Gastrocnemius medialis (tissue), 4 donors: Measurements from ENCODE around the gene TXNL4A. TPM values are rescaled to one million over a fixed set of nuclear protein-coding genes. Genes with fewer than 3 reads are reported as not detected.

Source experiments
- ATAC-seq, 2 donors: fragments of 150-250 bp; one replicate each; pipeline ENCODE4 v1.9.1; 2016
- DNase-seq, 2 donors: peaks; one replicate each; pipeline ENCODE4 v3.0.0-alpha.2; 2019
- H3K27ac ChIP-seq, 4 donors: fragments of 200-600 bp; sonication (generic); 1 replicate in 1 of 4; 2 replicates in 3 of 4; pipeline ENCODE4 v1.5.1; 2016 to 2018; ENCODE audit warnings: mild to moderate bottlenecking in 2 of 4, moderate library complexity in 1 of 4
- H3K27me3 ChIP-seq, 3 donors: fragments of 200-600 bp; sonication (generic) in 2 of 3; 1 replicate in 1 of 3; 2 replicates in 2 of 3; pipeline versions ENCODE4 v1.5.1 to v1.6.0; 2016 to 2019; ENCODE audit warnings: mild to moderate bottlenecking in 1 of 3, moderate library complexity in 1 of 3
- H3K36me3 ChIP-seq, 2 donors: fragments of 200-600 bp; sonication (generic) in 1 of 2; one replicate each; pipeline ENCODE4 v1.5.1; 2017 to 2018
- H3K4me1 ChIP-seq, 2 donors: fragments of 200-600 bp; sonication (generic) in 1 of 2; one replicate each; pipeline ENCODE4 v1.5.1; 2016 to 2017; ENCODE audit warnings: mild to moderate bottlenecking in 2 of 2
- H3K4me3 ChIP-seq, 4 donors: fragments of 200-600 bp; sonication (generic) in 3 of 4; 1 replicate in 1 of 4; 2 replicates in 3 of 4; pipeline ENCODE4 v1.5.1; 2016 to 2019; ENCODE audit warnings: mild to moderate bottlenecking in 2 of 4
- H3K9me3 ChIP-seq, 3 donors: fragments of 200-600 bp; sonication (generic) in 2 of 3; 1 replicate in 1 of 3; 2 replicates in 2 of 3; pipeline ENCODE4 v1.5.1; 2016 to 2019
- CTCF ChIP-seq, 5 experiments: fragments of 450-650 bp in 3 of 5; fragments of 200-600 bp in 2 of 5; sonication (generic) in 2 of 5; IDR thresholded peaks in 4 of 5; conservative IDR thresholded peaks in 1 of 5; 1 replicate in 4 of 5; 2 replicates in 1 of 5; pipeline ENCODE4 v1.5.1; 2016 to 2019; ENCODE audit warnings: antibody characterized with exemption in 5 of 5, mild to moderate bottlenecking in 3 of 5, moderate library complexity in 3 of 5
- POLR2A ChIP-seq, 2 donors: fragments of 450-650 bp; IDR thresholded peaks; one replicate each; pipeline ENCODE4 v1.6.1; 2017; ENCODE audit warnings: antibody characterized with exemption in 2 of 2, mild to moderate bottlenecking in 2 of 2, moderate library complexity in 2 of 2
- in situ Hi-C, 4 donors: fragments of 200-750 bp; cut with MboI; loops; one replicate each; pipeline versions ENCODE4 v1.15.0 to v1.8.0; 2017; ENCODE audit warnings: low sequenced_read_pairs in 4 of 4
- intact Hi-C: fragments of 100-400 bp; cut with DNase I; formaldehyde crosslinking; loops from one replicate; pipeline ENCODE4 v1.15.1; 2023; ENCODE audit warnings: low total_unique reads
- total RNA-seq, 4 donors: library from RNA; depleted of rRNA; stranded (reverse); fragments of >200 nt; gene quantifications; one replicate each; pipeline versions ENCODE4 v1.1.0 to v1.2.3, GENCODE V29; 2016

TXNL4A gene
- total RNA-seq, 4 donors from 2014 or later, result 39.9 to 105 (median 66.4) TPM

DNA sequence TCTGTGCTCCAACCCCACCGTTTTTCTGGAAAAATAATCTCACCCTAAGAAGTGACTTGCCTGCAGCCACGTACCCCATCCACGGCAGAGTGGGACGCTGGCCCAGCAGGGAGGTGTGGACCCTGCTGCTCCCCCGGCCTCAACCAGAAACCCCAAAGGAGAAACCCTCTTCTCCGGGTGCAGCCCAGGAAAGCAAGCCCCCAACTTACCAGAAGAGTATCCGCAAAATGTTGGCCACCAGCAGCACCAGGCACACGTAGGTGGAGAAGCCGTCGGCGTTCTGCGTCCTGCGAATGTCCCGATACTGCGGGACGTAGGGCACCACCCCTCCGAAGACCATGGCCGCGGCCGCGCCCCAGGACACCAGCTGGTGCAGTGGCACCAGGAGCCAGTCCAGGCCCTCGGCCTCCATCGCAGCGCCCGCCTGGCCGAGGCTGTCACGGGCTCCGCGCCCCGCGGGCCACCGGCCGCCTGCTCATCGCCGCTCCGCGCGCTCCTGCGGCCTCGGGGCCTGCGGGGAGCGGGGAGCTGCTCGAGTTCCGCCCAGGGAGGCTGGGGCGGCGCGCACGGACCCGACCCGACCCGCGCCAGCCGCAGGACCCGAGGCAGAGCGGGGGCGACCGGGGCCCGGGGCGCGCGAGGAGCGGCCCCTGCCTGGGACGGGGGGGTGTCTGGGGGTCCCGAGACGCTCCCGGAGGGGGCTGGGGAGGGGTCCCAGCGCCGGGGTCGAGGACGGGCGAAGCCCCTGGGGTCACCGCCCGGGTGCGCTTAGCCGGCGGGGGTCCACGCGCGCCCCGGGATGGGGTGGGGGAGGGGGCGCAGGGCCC is 37.6 kb downstream of the TXNL4A start:
- no peak for TF ChIP-seq CTCF (IDR thresholded peaks at IDR 0.05 in 4 of 5, conservative IDR thresholded peaks at IDR 0.05 in 1 of 5)
- Histone ChIP-seq H3K4me1 (peaks cover 38 to 52% of the 10 kb centered on the region in 2 donors), H3K27me3 (no peaks in the 10 kb centered on the region), H3K4me3 (peak overlapping the region; percentile 75 to 97 (median 92)), H3K9me3 (no peaks in the 10 kb centered on the region), H3K27ac (peak overlapping the region; percentile 88 to 96 (median 92)), H3K36me3 (peaks cover 0 to 10% of the 10 kb centered on the region in 2 donors)
- DNase-seq, result no peak
- ATAC-seq, result peak; percentile 10 to 30
- in situ Hi-C loops, result no loop called here
- intact Hi-C loops, result loop anchor here (1.0 to 10.0 kb wide), 3 partner anchors 38 to 546 kb away; partner anchors contain the start of genes RBFA and TXNL4A

- Histone ChIP-seq H3K27me3 (no peaks in the 10 kb centered on the region), H3K4me1 (peaks cover 47 to 61% of the 10 kb centered on the region in 2 donors), H3K27ac (peak overlapping the region; percentile 88 to 96 (median 92)), H3K36me3 (peaks cover 0 to 10% of the 10 kb centered on the region in 2 donors), H3K4me3 (peak overlapping the region; percentile 75 to 97 (median 92)), H3K9me3 (no peaks in the 10 kb centered on the region)
- DNase-seq (no peak), ATAC-seq (no peak)
- TF ChIP-seq POLR2A (IDR thresholded peaks at IDR 0.05), result no peak
- TF ChIP-seq CTCF (IDR thresholded peaks at IDR 0.05 in 4 of 5, conservative IDR thresholded peaks at IDR 0.05 in 1 of 5), result no peak
- intact Hi-C loops, result loop anchor here (5.0 to 10.0 kb wide), 2 partner anchors 38 to 545 kb away; no protein-coding TSS in a partner anchor
- in situ Hi-C loops, result no loop called here
Observed at GRCh38 chr18:79949697-79950487, 38.5 kb downstream of the TXNL4A start.

DNA sequence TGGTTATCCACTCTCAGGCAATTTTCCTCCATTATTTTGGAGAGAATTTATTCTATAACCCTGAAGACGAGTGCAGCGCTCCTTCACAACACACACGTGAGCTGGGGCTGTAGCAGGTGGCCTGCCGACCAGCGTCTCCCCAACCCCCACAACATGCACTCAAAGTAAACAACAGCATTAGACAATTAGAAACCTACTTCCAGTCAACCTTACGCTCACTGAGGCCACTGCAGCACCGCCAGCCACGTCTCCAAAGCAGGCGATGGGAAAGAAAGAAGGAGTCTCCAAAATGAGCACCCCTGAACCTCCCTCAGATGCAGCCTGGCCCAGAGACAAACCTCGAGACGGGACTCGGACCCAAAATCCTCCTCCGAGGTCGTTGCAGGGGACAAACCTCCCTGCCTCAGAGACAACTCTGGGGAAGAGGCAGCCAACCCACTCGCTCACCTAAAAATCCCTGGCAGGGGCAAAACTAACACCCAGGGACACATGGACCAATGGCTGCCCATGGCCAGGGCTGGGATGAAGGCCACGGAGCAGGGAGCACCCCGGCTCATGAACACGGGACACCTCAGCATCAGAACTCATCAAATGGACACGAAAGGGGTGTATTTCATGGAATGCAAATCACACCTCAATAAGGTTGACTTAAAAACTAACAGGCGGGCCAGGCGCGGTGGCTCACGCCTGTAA is 39.5 kb downstream of the TXNL4A start:
- Histone ChIP-seq H3K27ac (peak overlapping the region; percentile 88 to 96 (median 92)), H3K9me3 (no peaks in the 10 kb centered on the region), H3K36me3 (peaks cover 0 to 10% of the 10 kb centered on the region in 2 donors), H3K27me3 (no peaks in the 10 kb centered on the region), H3K4me3 (peak overlapping the region in 3 of 4 donors; percentile 75 to 93 (median 92)), H3K4me1 (peaks cover 54 to 71% of the 10 kb centered on the region in 2 donors)
- intact Hi-C loops (loop anchor here (1.0 to 5.0 kb wide), 2 partner anchors 24 to 37 kb away; no protein-coding TSS in a partner anchor), in situ Hi-C loops (no loop called here)
- ATAC-seq, result no peak
- no peak for TF ChIP-seq POLR2A (IDR thresholded peaks at IDR 0.05)
- no peak for TF ChIP-seq CTCF (IDR thresholded peaks at IDR 0.05 in 4 of 5, conservative IDR thresholded peaks at IDR 0.05 in 1 of 5)
- DNase-seq, result no peak

- Histone ChIP-seq H3K27ac (peak overlapping the region; percentile 88 to 96 (median 92)), H3K4me1 (peaks cover 55 to 72% of the 10 kb centered on the region in 2 donors), H3K36me3 (peaks cover 0 to 12% of the 10 kb centered on the region in 2 donors), H3K4me3 (peak overlapping the region in 2 of 4 donors; percentile 25 to 39), H3K27me3 (no peaks in the 10 kb centered on the region), H3K9me3 (no peaks in the 10 kb centered on the region)
- TF ChIP-seq CTCF (IDR thresholded peaks at IDR 0.05 in 4 of 5, conservative IDR thresholded peaks at IDR 0.05 in 1 of 5) (no peak), POLR2A (IDR thresholded peaks at IDR 0.05) (peak; percentile 13 to 31)
- in situ Hi-C loops, result no loop called here
- ATAC-seq (peak; percentile 75 to 77), DNase-seq (peak; percentile 84 to 85)
- intact Hi-C loops, result loop anchor here (1.0 to 5.0 kb wide), 2 partner anchors 23 to 36 kb away; no protein-coding TSS in a partner anchor
Observed at GRCh38 chr18:79947881-79948610, 40.3 kb downstream of the TXNL4A start.
